A549 (cell line): ENCODE measurements around the gene ADGRB2. TPM values are rescaled to one million over a fixed set of nuclear protein-coding genes. Genes with fewer than 3 reads are reported as not detected.
A peak's percentile ranks its signal among the peaks of the same experiment; 100 is the strongest.

Source experiments
- ATAC-seq, 2 experiments: fragments of 200-7000 bp in 1 of 2; fragments of >200 bp in 1 of 2; cut with Nextera tagmentation in 1 of 2; cut with Tn5 transposase in 1 of 2; 3 replicates each; pipeline versions ENCODE4 v1.8.0 to v1.9.1; 2018 to 2020; ENCODE audit warnings: mild to moderate bottlenecking in 1 of 2, moderate library complexity in 1 of 2
- CTCF ChIA-PET: fragments of 300-600 bp; sonication (Branson Sonifier 250); formaldehyde crosslinking; extraction: SDS; loops from one replicate; lab custom pipeline; 2021; ENCODE audit warnings: antibody characterized with exemption, inconsistent platforms; lab: Yijun Ruan, JAX
- POLR2A ChIA-PET: fragments of 350-600 bp; formaldehyde crosslinking; extraction: SDS; loops from one replicate; lab custom pipeline; 2021; ENCODE audit warnings: antibody characterized with exemption, inconsistent platforms; lab: Yijun Ruan, JAX
- DNase-seq, 2 experiments: peaks; one replicate each; pipeline versions ENCODE4 v3.0.0 to v3.0.0-alpha.2; 2011 to 2016; ENCODE audit warnings: low read depth in 1 of 2, low spot score in 1 of 2
- FAIRE-seq: peaks from 2 replicates; lab custom pipeline; 2011; peaks lifted over from hg19 to GRCh38; lab: Jason Lieb, UNC
- H3K27ac ChIP-seq, 2 experiments: fragments of >200 bp; sonication (Bioruptor Twin); formaldehyde crosslinking; 3 replicates each; pipeline ENCODE4 v1.5.1; 2016 to 2017
- H3K4me1 ChIP-seq: fragments of >200 bp; sonication (Bioruptor Twin); formaldehyde crosslinking; 3 replicates; pipeline ENCODE4 v1.6.1; 2016
- H3K4me2 ChIP-seq: fragments of >200 bp; sonication (Bioruptor Twin); formaldehyde crosslinking; 3 replicates; pipeline ENCODE4 v1.6.1; 2016
- H3K4me3 ChIP-seq: fragments of >200 bp; sonication (Bioruptor Twin); formaldehyde crosslinking; 3 replicates; pipeline ENCODE4 v1.5.1; 2016
- H3K9me3 ChIP-seq: fragments of >200 bp; sonication (Bioruptor Twin); formaldehyde crosslinking; 3 replicates; pipeline ENCODE4 v1.6.1; 2016
- ATOH8 ChIP-seq: fragments of 250-450 bp; sonication (Bioruptor Pico); IDR thresholded peaks from 2 replicates; pipeline ENCODE4 v1.5.0; 2020; ENCODE audit warnings: low read depth, mild to moderate bottlenecking, moderate library complexity
- BCL3 ChIP-seq: fragments of >200 bp; sonication (Bioruptor Twin); formaldehyde crosslinking; IDR thresholded peaks from 3 replicates; pipeline ENCODE4 v1.6.1; 2016
- CBX8 ChIP-seq: fragments of 200-600 bp; sonication (generic); IDR thresholded peaks from 2 replicates; pipeline ENCODE4 v1.6.1; 2016
- CHD4 ChIP-seq: fragments of 200-600 bp; sonication (generic); IDR thresholded peaks from 2 replicates; pipeline ENCODE4 v1.6.1; 2016; ENCODE audit warnings: antibody characterized with exemption, mild to moderate bottlenecking, borderline replicate concordance
- E2F6 ChIP-seq: IDR thresholded peaks from 2 replicates; pipeline ENCODE4 v1.6.1; 2012; ENCODE audit warnings: low read depth, borderline replicate concordance
- EHF ChIP-seq: fragments of 250-450 bp; sonication (Bioruptor Pico); IDR thresholded peaks from 2 replicates; pipeline ENCODE4 v1.5.0; 2020; ENCODE audit warnings: mild to moderate bottlenecking
- EHMT2 ChIP-seq: fragments of 200-600 bp; sonication (generic); IDR thresholded peaks from 2 replicates; pipeline ENCODE4 v1.6.1; 2016; ENCODE audit warnings: antibody characterized with exemption, low read depth, mild to moderate bottlenecking, moderate library complexity
- EP300 ChIP-seq, 2 experiments: fragments of >200 bp; sonication (Bioruptor Twin); formaldehyde crosslinking; IDR thresholded peaks; 2 replicates in 1 of 2; 3 replicates in 1 of 2; pipeline ENCODE4 v1.6.1; 2016 to 2017
- FOSB ChIP-seq: fragments of 250-450 bp; sonication (Bioruptor Pico); IDR thresholded peaks from 2 replicates; pipeline ENCODE4 v1.5.0; 2020; ENCODE audit warnings: mild to moderate bottlenecking, moderate library complexity
- FOSL2 ChIP-seq, 2 experiments: fragments of 450-650 bp in 1 of 2; fragments of >200 bp in 1 of 2; sonication (Bioruptor Twin) in 1 of 2; formaldehyde crosslinking; IDR thresholded peaks; 2 replicates each; pipeline versions ENCODE4 v1.5.0 to v1.6.1; 2016 to 2020; ENCODE audit warnings: mild to moderate bottlenecking in 1 of 2, moderate library complexity in 1 of 2
- GATA3 ChIP-seq: IDR thresholded peaks from 2 replicates; pipeline ENCODE4 v1.6.1; 2012; ENCODE audit warnings: borderline replicate concordance
- HOXA7 ChIP-seq: fragments of 250-450 bp; sonication (Bioruptor Pico); IDR thresholded peaks from 2 replicates; pipeline ENCODE4 v1.5.0; 2020; ENCODE audit warnings: mild to moderate bottlenecking, moderate library complexity
- MAX ChIP-seq: IDR thresholded peaks from 2 replicates; pipeline ENCODE4 v1.6.1; 2012
- PHF8 ChIP-seq: fragments of 200-600 bp; sonication (generic); IDR thresholded peaks from 2 replicates; pipeline ENCODE4 v1.6.1; 2016; ENCODE audit warnings: low read depth, mild to moderate bottlenecking, antibody characterized with exemption, moderate library complexity, borderline replicate concordance
- RCOR1 ChIP-seq: fragments of 150-350 bp; IDR thresholded peaks from 2 replicates; pipeline ENCODE4 v1.6.1; 2014; ENCODE audit warnings: antibody characterized with exemption, low read length, low read depth
- ZNF302 ChIP-seq: fragments of 250-450 bp; sonication (Bioruptor Pico); IDR thresholded peaks from 2 replicates; pipeline ENCODE4 v1.9.0; 2021; ENCODE audit warnings: inconsistent platforms, mild to moderate bottlenecking, moderate library complexity
- WGBS: methylation state at CpG from one replicate; pipeline ENCODE4 v1.1.6; 2017; ENCODE audit errors: missing lambda C conversion rate; 5-methylcytosine and 5-hydroxymethylcytosine counted together
- polyA plus RNA-seq, 4 experiments: library from polyadenylated mRNA; depleted of rRNA in 3 of 4; stranded (reverse); fragments of >200 nt; fragmentation: RNase III in 1 of 4; extraction: RNeasy Plus Mini Kit Qiagen cat#74134 plus additional on column Dnase treatment in 1 of 4; gene quantifications; 2 replicates in 3 of 4; 3 replicates in 1 of 4; pipeline ENCODE4 v1.2.3, GENCODE V29; 2011 to 2017
- TF ChIP-seq, protein P1 (sequence below): fragments of 150-350 bp; IDR thresholded peaks from 2 replicates; pipeline ENCODE4 v1.6.1; 2014; ENCODE audit warnings: low read depth, mild to moderate bottlenecking, low read length

ADGRB2 gene
- polyA plus RNA-seq, 2 of the 4 experiments (the other 2 are of a cell fraction) = 2.3 to 6.6 TPM

- Histone ChIP-seq H3K9me3 (no peaks in the 10 kb centered on the region), H3K4me2 (peak overlapping the region; percentile 99), H3K4me3 (peak overlapping the region; percentile 80), H3K4me1 (peaks cover 40% of the 10 kb centered on the region), H3K27ac (peak overlapping the region; percentile 89 to 98)
- no peak for TF ChIP-seq FOSL2 (IDR thresholded peaks at IDR 0.05)
- peak; percentile 73 for TF ChIP-seq FOSL2 (CRISPR knock-in tag; IDR thresholded peaks at IDR 0.05)
- TF ChIP-seq HOXA7 = no peak
- 0 out of 2 replicates have a peak, but pooled peaks have one; percentile 20 for TF ChIP-seq MAX
- ChIA-PET CTCF (interaction anchor here (0.9 to 14.7 kb wide), 10 partner anchors 11 to 99 kb away, joined by 3 to 242 read pairs (median 4); no protein-coding TSS in a partner anchor), POLR2A (interaction anchor here (0.8 to 1.3 kb wide), 5 partner anchors 10 to 116 kb away, joined by 3 to 6 read pairs (median 3); partner anchors contain the start of gene PEF1)
- WGBS = 8% methylated on average over 6 of the region's 63 CpGs
- FAIRE-seq (no peak), DNase-seq (peak; percentile 58 to 65), ATAC-seq (peak; percentile 14 to 45; a peak in 4 of 6 replicates)
These were observed 3.4 kb downstream of the ADGRB2 start for GRCh38 chr1:31760471-31761470.

GRCh38 chr1:31759298-31760023, 4.7 kb downstream of the ADGRB2 start:
- peaks cover 30% of the 10 kb centered on the region for H3K4me1 ChIP-seq
- 78% methylated on average over 9 of the region's 10 CpGs for WGBS
- DNase-seq = no peak
- H3K4me3 ChIP-seq = no peak overlapping the region
- ChIA-PET POLR2A (interaction anchor here (0.8 to 1.2 kb wide), 3 partner anchors 29 to 115 kb away, joined by 3 to 6 read pairs (median 4); partner anchors contain the start of gene PEF1), CTCF (interaction anchor here (0.7 to 14.7 kb wide), 10 partner anchors 10 to 204 kb away, joined by 3 to 242 read pairs (median 4); no protein-coding TSS in a partner anchor)
- TF ChIP-seq RCOR1 (no peak), CBX8 (no peak), PHF8 (no peak), E2F6 (no peak), EHF (CRISPR knock-in tag) (no peak), EP300 (IDR thresholded peaks at IDR 0.05) (no peak), FOSB (CRISPR knock-in tag) (no peak), ATOH8 (no peak), EHMT2 (no peak), CHD4 (no peak), ZNF302 (CRISPR knock-in tag) (no peak), BCL3 (no peak), GATA3 (no peak)
- TF ChIP-seq, protein P1, sequence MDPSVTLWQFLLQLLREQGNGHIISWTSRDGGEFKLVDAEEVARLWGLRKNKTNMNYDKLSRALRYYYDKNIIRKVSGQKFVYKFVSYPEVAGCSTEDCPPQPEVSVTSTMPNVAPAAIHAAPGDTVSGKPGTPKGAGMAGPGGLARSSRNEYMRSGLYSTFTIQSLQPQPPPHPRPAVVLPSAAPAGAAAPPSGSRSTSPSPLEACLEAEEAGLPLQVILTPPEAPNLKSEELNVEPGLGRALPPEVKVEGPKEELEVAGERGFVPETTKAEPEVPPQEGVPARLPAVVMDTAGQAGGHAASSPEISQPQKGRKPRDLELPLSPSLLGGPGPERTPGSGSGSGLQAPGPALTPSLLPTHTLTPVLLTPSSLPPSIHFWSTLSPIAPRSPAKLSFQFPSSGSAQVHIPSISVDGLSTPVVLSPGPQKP = no peak
- no peak for ATAC-seq
- H3K27ac ChIP-seq = peak overlapping the region in 1 of 2 experiments; percentile 98; a peak in 4 of 6 replicates
- peak overlapping the region; percentile 99 for H3K4me2 ChIP-seq
- FAIRE-seq = no peak
- H3K9me3 ChIP-seq = no peaks in the 10 kb centered on the region
